Measurements from ENCODE around the gene CDH12. TPM values are rescaled to one million over a fixed set of nuclear protein-coding genes. Genes with fewer than 3 reads are reported as not detected.
"Not testable (repeated sequence)": the region's sequence is repeated elsewhere in the genome, so short reads cannot be mapped to it uniquely, and the experiment has no call there.

The CDH12 gene
- total RNA-seq, 1 donor from 2014 or later: not detected

- no peak for FAIRE-seq
- Mint-ChIP-seq H3K36me3 (ENCODE audit: low read depth, unreplicated experiment) (no peaks in the 10 kb centered on the region), H3K4me3 (ENCODE audit: unreplicated experiment) (no peak overlapping the region), H3K4me1 (ENCODE audit: low read depth, unreplicated experiment) (no peaks in the 10 kb centered on the region), H3K9me3 (ENCODE audit: unreplicated experiment) (peaks cover 3% of the 10 kb centered on the region), H3K27ac (ENCODE audit: unreplicated experiment) (no peak overlapping the region), H3K27me3 (ENCODE audit: low read depth, unreplicated experiment) (no peaks in the 10 kb centered on the region)
- no peaks in the 10 kb centered on the region for H3K9me3 ChIP-seq (ENCODE audit: insufficient read depth, low read depth, low read length)
- H4K20me1 ChIP-seq (ENCODE audit: insufficient read depth, low read length): no peaks in the 10 kb centered on the region
- no peak for TF ChIP-seq EZH2 (IDR thresholded peaks at IDR 0.05; ENCODE audit: insufficient read depth, low read length)
- H3K4me3 ChIP-seq (ENCODE audit: insufficient read depth, low read depth, low read length): no peak overlapping the region
- H2AFZ ChIP-seq (ENCODE audit: low read depth, low read length): no peak overlapping the region
- H3K4me1 ChIP-seq (ENCODE audit: insufficient read depth, low read length): no peaks in the 10 kb centered on the region
- no peak overlapping the region for H3K27ac ChIP-seq (ENCODE audit: low read depth, low read length)
- no peak for DNase-seq (ENCODE audit: low read depth)
- H3K9ac ChIP-seq (ENCODE audit: low read length): no peak overlapping the region
- no peaks in the 10 kb centered on the region for H3K79me2 ChIP-seq (ENCODE audit: insufficient read depth, low read length)
- no peak overlapping the region for H3K4me2 ChIP-seq (ENCODE audit: low read length)
- H3K36me3 ChIP-seq (ENCODE audit: insufficient read depth, low read length): no peaks in the 10 kb centered on the region
- H3K27me3 ChIP-seq (ENCODE audit: insufficient read depth, low read length): no peaks in the 10 kb centered on the region
These were observed 820.1 kb downstream of the CDH12 start for GRCh38 chr5:22033066-22033465.

- H2AFZ ChIP-seq (ENCODE audit: low read depth, low read length): no peak overlapping the region
- no peaks in the 10 kb centered on the region for H3K9me3 ChIP-seq (ENCODE audit: insufficient read depth, low read depth, low read length)
- no peak overlapping the region for H3K27ac ChIP-seq (ENCODE audit: low read depth, low read length)
- Mint-ChIP-seq H3K9me3 (ENCODE audit: unreplicated experiment) (no peaks in the 10 kb centered on the region), H3K4me1 (ENCODE audit: low read depth, unreplicated experiment) (no peaks in the 10 kb centered on the region), H3K27ac (ENCODE audit: unreplicated experiment) (no peak overlapping the region), H3K36me3 (ENCODE audit: low read depth, unreplicated experiment) (no peaks in the 10 kb centered on the region), H3K4me3 (ENCODE audit: unreplicated experiment) (no peak overlapping the region), H3K27me3 (ENCODE audit: low read depth, unreplicated experiment) (no peaks in the 10 kb centered on the region)
- no peak overlapping the region for H3K4me3 ChIP-seq (ENCODE audit: insufficient read depth, low read depth, low read length)
- H3K36me3 ChIP-seq (ENCODE audit: insufficient read depth, low read length): no peaks in the 10 kb centered on the region
- no peaks in the 10 kb centered on the region for H3K79me2 ChIP-seq (ENCODE audit: insufficient read depth, low read length)
- DNase-seq (ENCODE audit: low read depth): no peak
- no peaks in the 10 kb centered on the region for H3K27me3 ChIP-seq (ENCODE audit: insufficient read depth, low read length)
- TF ChIP-seq EZH2 (IDR thresholded peaks at IDR 0.05; ENCODE audit: insufficient read depth, low read length) (no peak), CTCF (IDR thresholded peaks at IDR 0.05; ENCODE audit: insufficient read depth, low read depth, low read length) (no peak)
- no peaks in the 10 kb centered on the region for H3K4me1 ChIP-seq (ENCODE audit: insufficient read depth, low read length)
- H3K4me2 ChIP-seq (ENCODE audit: low read length): no peak overlapping the region
- no peak overlapping the region for H3K9ac ChIP-seq (ENCODE audit: low read length)
- FAIRE-seq: no peak
- no peaks in the 10 kb centered on the region for H4K20me1 ChIP-seq (ENCODE audit: insufficient read depth, low read length)
These were observed 829.4 kb downstream of the CDH12 start for GRCh38 chr5:22023784-22024183.

GRCh38 chr5:22012893-22013292 is 840.3 kb downstream of the CDH12 start:
- not testable (repeated sequence) for H3K27ac Mint-ChIP-seq (ENCODE audit: unreplicated experiment); FAIRE-seq; H3K27me3 ChIP-seq (ENCODE audit: insufficient read depth, low read length); H3K36me3 Mint-ChIP-seq (ENCODE audit: low read depth, unreplicated experiment); H3K9me3 Mint-ChIP-seq (ENCODE audit: unreplicated experiment); H3K4me3 Mint-ChIP-seq (ENCODE audit: unreplicated experiment); H3K4me1 ChIP-seq (ENCODE audit: insufficient read depth, low read length); H3K27me3 Mint-ChIP-seq (ENCODE audit: low read depth, unreplicated experiment); H3K4me3 ChIP-seq (ENCODE audit: insufficient read depth, low read depth, low read length); H3K36me3 ChIP-seq (ENCODE audit: insufficient read depth, low read length); H3K9ac ChIP-seq (ENCODE audit: low read length); H3K27ac ChIP-seq (ENCODE audit: low read depth, low read length); H3K79me2 ChIP-seq (ENCODE audit: insufficient read depth, low read length); H3K4me1 Mint-ChIP-seq (ENCODE audit: low read depth, unreplicated experiment); H2AFZ ChIP-seq (ENCODE audit: low read depth, low read length); H3K9me3 ChIP-seq (ENCODE audit: insufficient read depth, low read depth, low read length); H3K4me2 ChIP-seq (ENCODE audit: low read length); DNase-seq (ENCODE audit: low read depth); H4K20me1 ChIP-seq (ENCODE audit: insufficient read depth, low read length)

- H3K27ac ChIP-seq (ENCODE audit: low read depth, low read length); H3K9me3 ChIP-seq (ENCODE audit: insufficient read depth, low read depth, low read length); H3K9me3 Mint-ChIP-seq (ENCODE audit: unreplicated experiment); H3K27me3 Mint-ChIP-seq (ENCODE audit: low read depth, unreplicated experiment); H3K36me3 Mint-ChIP-seq (ENCODE audit: low read depth, unreplicated experiment); H3K27me3 ChIP-seq (ENCODE audit: insufficient read depth, low read length); H3K27ac Mint-ChIP-seq (ENCODE audit: unreplicated experiment); H4K20me1 ChIP-seq (ENCODE audit: insufficient read depth, low read length); H3K79me2 ChIP-seq (ENCODE audit: insufficient read depth, low read length); H3K4me3 Mint-ChIP-seq (ENCODE audit: unreplicated experiment); FAIRE-seq; H3K4me2 ChIP-seq (ENCODE audit: low read length); H3K9ac ChIP-seq (ENCODE audit: low read length); H3K4me3 ChIP-seq (ENCODE audit: insufficient read depth, low read depth, low read length); H3K36me3 ChIP-seq (ENCODE audit: insufficient read depth, low read length); H3K4me1 ChIP-seq (ENCODE audit: insufficient read depth, low read length); H2AFZ ChIP-seq (ENCODE audit: low read depth, low read length); DNase-seq (ENCODE audit: low read depth); H3K4me1 Mint-ChIP-seq (ENCODE audit: low read depth, unreplicated experiment): not testable (repeated sequence)
These were observed 842.3 kb downstream of the CDH12 start for GRCh38 chr5:22010808-22011207.

- H3K9ac ChIP-seq (ENCODE audit: low read length); H3K4me1 Mint-ChIP-seq (ENCODE audit: low read depth, unreplicated experiment); FAIRE-seq; H2AFZ ChIP-seq (ENCODE audit: low read depth, low read length); H3K27me3 Mint-ChIP-seq (ENCODE audit: low read depth, unreplicated experiment); H3K4me1 ChIP-seq (ENCODE audit: insufficient read depth, low read length); H3K79me2 ChIP-seq (ENCODE audit: insufficient read depth, low read length); DNase-seq (ENCODE audit: low read depth); H4K20me1 ChIP-seq (ENCODE audit: insufficient read depth, low read length); H3K36me3 ChIP-seq (ENCODE audit: insufficient read depth, low read length); H3K27ac ChIP-seq (ENCODE audit: low read depth, low read length); H3K4me3 ChIP-seq (ENCODE audit: insufficient read depth, low read depth, low read length); H3K9me3 ChIP-seq (ENCODE audit: insufficient read depth, low read depth, low read length); H3K36me3 Mint-ChIP-seq (ENCODE audit: low read depth, unreplicated experiment); H3K9me3 Mint-ChIP-seq (ENCODE audit: unreplicated experiment); H3K4me3 Mint-ChIP-seq (ENCODE audit: unreplicated experiment); H3K27me3 ChIP-seq (ENCODE audit: insufficient read depth, low read length); H3K4me2 ChIP-seq (ENCODE audit: low read length); H3K27ac Mint-ChIP-seq (ENCODE audit: unreplicated experiment): not testable (repeated sequence)
These were observed 852.0 kb downstream of the CDH12 start for GRCh38 chr5:22001097-22001496.
